Immature natural killer cell (primary cell): ENCODE measurements around the gene AMELX. TPM values are rescaled to one million over a fixed set of nuclear protein-coding genes. Genes with fewer than 3 reads are reported as not detected.

Source experiments
- DNase-seq, 3 donors: peaks; one replicate each; pipeline ENCODE4 v3.0.0; 2022; ENCODE audit warnings: mixed read lengths in 1 of 3
- H3K27ac Mint-ChIP-seq, 6 donors: one replicate each; pipeline ENCODE4 v1.8.0; 2020; ENCODE audit warnings: mixed read lengths in 6 of 6, mild to moderate bottlenecking in 5 of 6, inconsistent platforms in 4 of 6, moderate library complexity in 3 of 6
- H3K27me3 Mint-ChIP-seq, 3 donors: one replicate each; pipeline ENCODE4 v1.8.0; 2020 to 2021; ENCODE audit warnings: low read depth in 3 of 3, mild to moderate bottlenecking in 3 of 3, mixed read lengths in 3 of 3, moderate library complexity in 3 of 3, inconsistent platforms in 1 of 3
- H3K36me3 Mint-ChIP-seq, 3 donors: one replicate each; pipeline ENCODE4 v1.8.0; 2020; ENCODE audit warnings: mixed read lengths in 3 of 3, inconsistent platforms in 2 of 3, mild to moderate bottlenecking in 2 of 3
- H3K4me1 Mint-ChIP-seq, 2 donors: one replicate each; pipeline ENCODE4 v1.8.0; 2020; ENCODE audit warnings: inconsistent platforms in 2 of 2, mild to moderate bottlenecking in 2 of 2, mixed read lengths in 2 of 2, moderate library complexity in 1 of 2
- H3K4me3 Mint-ChIP-seq, 5 donors: one replicate each; pipeline ENCODE4 v1.8.0; 2020; ENCODE audit warnings: mild to moderate bottlenecking in 5 of 5, mixed read lengths in 5 of 5, inconsistent platforms in 3 of 5, moderate library complexity in 3 of 5
- H3K9me3 Mint-ChIP-seq, 6 donors: one replicate each; pipeline ENCODE4 v1.8.0; 2020; ENCODE audit warnings: mild to moderate bottlenecking in 6 of 6, mixed read lengths in 6 of 6, inconsistent platforms in 4 of 6, moderate library complexity in 3 of 6
- polyA plus RNA-seq, 3 donors: library from polyadenylated mRNA; unstranded; fragments of 300-500 nt; fragmentation: Illumina TruSeq; gene quantifications; one replicate each; pipeline ENCODE4 v1.2.3, GENCODE V29; 2021

Gene AMELX
- polyA plus RNA-seq, 3 donors from 2014 or later, result not detected

DNA sequence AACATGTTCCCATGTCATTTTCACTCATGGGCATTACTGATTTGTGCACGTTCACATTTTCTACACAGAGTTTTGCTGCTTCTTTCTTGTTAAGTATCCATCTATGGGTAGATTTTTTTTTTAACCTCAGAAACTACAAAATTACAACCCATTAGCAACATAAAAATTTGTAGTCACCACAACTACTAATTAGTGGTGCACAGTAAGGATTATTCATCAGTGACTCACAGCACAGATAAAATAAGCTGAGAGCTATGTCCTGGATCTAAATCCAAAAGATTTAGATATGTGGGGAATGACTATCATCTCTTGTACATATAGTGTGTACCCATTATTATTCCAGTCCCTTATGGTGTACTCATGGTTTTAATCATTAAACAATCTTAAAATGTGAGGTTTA lies 19.7 kb upstream of the AMELX start:
- peaks cover 0 to 4% (median 0%) of the 10 kb centered on the region in 3 donors for H3K27me3 Mint-ChIP-seq
- no peak overlapping the region for H3K27ac Mint-ChIP-seq
- no peak for DNase-seq
- no peak overlapping the region for H3K4me3 Mint-ChIP-seq
- H3K36me3 Mint-ChIP-seq, result no peaks in the 10 kb centered on the region
- no peaks in the 10 kb centered on the region for H3K4me1 Mint-ChIP-seq
- peaks cover 0 to 2% (median 0%) of the 10 kb centered on the region in 6 donors for H3K9me3 Mint-ChIP-seq

DNA sequence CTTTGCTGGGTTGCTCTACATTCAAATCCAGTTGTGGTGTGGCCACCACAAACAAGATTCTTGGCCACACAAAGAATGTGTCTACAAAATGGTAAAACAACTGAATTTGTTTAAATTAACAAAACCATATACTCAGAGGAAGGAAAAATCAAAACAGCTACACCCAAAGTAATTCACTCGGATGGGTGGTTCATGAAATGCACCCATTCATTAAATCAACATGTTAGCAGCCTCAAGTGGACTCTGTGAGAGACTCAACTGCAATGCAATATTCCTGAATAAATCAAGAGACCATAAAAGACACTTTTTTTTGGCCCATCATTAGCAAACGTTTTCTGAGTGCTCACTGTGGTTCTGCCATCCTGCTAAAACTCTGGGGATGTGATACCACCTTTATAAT lies 11.2 kb upstream of the AMELX start:
- no peak for DNase-seq
- Mint-ChIP-seq H3K36me3 (no peaks in the 10 kb centered on the region), H3K27ac (no peak overlapping the region), H3K4me1 (no peaks in the 10 kb centered on the region), H3K9me3 (peaks cover 0 to 4% (median 0%) of the 10 kb centered on the region in 6 donors), H3K4me3 (no peak overlapping the region), H3K27me3 (peaks cover 0 to 2% (median under 1%) of the 10 kb centered on the region in 3 donors)

DNA sequence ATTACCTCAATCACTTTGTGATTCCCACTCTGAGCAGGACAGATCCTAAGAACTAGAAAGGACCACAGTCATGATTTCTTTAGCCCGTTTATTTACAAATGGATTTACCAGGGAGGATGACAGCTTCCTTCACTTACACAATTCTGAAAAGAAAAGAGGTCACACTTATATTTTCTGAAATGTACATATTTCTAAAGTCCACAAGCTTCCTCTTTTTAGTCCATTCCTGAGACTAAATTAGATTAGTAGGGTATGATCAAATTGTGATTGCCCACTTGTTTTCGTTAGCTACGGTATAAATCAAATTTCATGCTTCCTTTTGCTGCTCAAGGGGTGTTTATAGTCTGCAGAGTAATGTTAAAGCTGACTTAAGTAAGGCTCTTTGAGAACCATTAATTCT lies 7.6 kb upstream of the AMELX start:
- peaks cover 0 to 2% (median 0%) of the 10 kb centered on the region in 3 donors for H3K27me3 Mint-ChIP-seq
- H3K4me1 Mint-ChIP-seq, result no peaks in the 10 kb centered on the region
- no peak overlapping the region for H3K4me3 Mint-ChIP-seq
- no peaks in the 10 kb centered on the region for H3K36me3 Mint-ChIP-seq
- DNase-seq, result no peak
- peaks cover 0 to 4% (median 0%) of the 10 kb centered on the region in 6 donors for H3K9me3 Mint-ChIP-seq
- H3K27ac Mint-ChIP-seq, result no peak overlapping the region

DNA sequence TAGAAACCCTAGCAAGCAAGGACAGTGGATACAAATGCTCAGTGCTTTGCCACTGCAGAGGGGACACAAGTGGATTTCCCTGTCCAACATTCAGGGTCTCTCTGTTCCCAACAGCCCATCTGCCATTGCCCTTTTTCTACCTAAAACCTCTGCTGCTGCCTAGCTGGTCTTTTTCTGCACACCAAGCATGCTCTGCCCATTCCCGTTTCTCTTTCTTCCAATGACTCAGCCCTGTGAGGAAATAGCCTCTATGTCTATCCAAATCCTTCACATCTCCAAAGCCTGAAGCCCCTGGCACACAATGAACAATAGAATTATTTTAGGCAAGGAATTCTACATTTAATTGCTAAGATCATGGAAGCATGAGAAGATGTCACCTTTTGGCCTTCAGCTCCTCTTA lies 5.7 kb upstream of the AMELX start:
- Mint-ChIP-seq H3K4me3 (no peak overlapping the region), H3K36me3 (no peaks in the 10 kb centered on the region), H3K27ac (no peak overlapping the region), H3K9me3 (peaks cover 0 to 4% (median 0%) of the 10 kb centered on the region in 6 donors), H3K4me1 (no peaks in the 10 kb centered on the region), H3K27me3 (peaks cover 0 to 3% (median 2%) of the 10 kb centered on the region in 3 donors)
- DNase-seq, result no peak

DNA sequence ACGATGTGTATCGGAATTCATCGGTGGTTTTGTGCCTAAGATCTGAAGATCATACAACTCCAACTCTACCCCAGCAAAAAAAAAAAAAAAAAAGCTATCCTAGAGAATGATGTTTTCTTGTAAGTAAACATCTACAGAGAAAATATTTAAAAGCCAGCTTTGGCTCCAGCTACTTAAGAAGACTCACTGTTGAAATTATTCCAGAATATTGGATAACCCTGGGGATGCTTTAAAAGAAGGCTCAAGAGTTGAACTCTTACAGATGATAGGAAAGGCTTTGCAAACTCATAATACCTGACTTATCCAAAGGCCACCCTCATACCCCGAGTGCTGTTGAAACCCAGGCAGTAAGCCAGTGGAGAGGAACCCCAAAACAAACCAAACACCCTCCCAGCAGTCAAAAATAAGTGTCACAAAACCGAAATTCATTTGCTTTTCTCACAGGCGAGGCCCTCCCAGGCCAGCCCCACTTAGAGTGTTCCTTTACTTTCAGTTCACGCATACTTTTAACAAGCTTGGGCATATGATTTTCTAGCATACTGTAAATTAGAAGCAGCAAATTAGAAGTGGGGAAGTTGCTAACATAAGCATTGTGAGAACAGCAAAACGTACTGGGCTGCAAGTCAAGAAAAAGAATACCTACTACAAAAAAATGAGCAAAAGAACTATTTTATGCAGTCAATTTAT lies 2.7 kb upstream of the AMELX start:
- Mint-ChIP-seq H3K27me3 (peaks cover 0 to 3% (median 0%) of the 10 kb centered on the region in 3 donors), H3K4me1 (no peaks in the 10 kb centered on the region), H3K4me3 (no peak overlapping the region), H3K36me3 (no peaks in the 10 kb centered on the region), H3K27ac (no peak overlapping the region), H3K9me3 (peaks cover 0 to 3% (median 0%) of the 10 kb centered on the region in 6 donors)
- DNase-seq, result no peak

DNA sequence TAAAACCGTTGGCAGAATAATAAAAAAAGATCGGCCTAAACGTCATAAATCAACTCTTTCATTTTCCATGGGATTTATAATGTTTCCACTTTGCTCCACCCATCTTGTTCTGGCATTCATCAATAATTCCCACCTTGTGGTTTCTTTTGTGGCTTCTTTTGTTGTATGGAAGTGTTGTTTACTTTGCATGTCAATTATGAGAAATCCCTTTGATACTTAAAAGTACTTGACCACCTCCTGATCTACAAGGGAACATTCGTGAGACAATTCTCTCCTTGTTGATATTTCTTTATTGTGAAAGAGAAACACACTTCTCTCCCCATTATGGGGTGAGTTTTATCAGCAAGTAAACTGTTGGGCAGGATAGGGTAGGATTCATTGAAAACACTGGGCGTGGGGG lies 2.8 kb downstream of the AMELX start:
- H3K36me3 Mint-ChIP-seq, result no peaks in the 10 kb centered on the region
- peaks cover 0 to 4% (median 0%) of the 10 kb centered on the region in 6 donors for H3K9me3 Mint-ChIP-seq
- no peak overlapping the region for H3K4me3 Mint-ChIP-seq
- H3K4me1 Mint-ChIP-seq, result no peaks in the 10 kb centered on the region
- DNase-seq, result no peak
- no peak overlapping the region for H3K27ac Mint-ChIP-seq
- peaks cover 0 to 5% (median 2%) of the 10 kb centered on the region in 3 donors for H3K27me3 Mint-ChIP-seq

DNA sequence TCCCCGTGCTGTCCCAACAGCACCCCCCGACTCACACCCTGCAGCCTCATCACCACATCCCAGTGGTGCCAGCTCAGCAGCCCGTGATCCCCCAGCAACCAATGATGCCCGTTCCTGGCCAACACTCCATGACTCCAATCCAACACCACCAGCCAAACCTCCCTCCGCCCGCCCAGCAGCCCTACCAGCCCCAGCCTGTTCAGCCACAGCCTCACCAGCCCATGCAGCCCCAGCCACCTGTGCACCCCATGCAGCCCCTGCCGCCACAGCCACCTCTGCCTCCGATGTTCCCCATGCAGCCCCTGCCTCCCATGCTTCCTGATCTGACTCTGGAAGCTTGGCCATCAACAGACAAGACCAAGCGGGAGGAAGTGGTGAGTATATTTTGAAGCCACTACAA lies 5.4 kb downstream of the AMELX start:
- Mint-ChIP-seq H3K9me3 (peaks cover 0 to 4% (median 0%) of the 10 kb centered on the region in 6 donors), H3K27me3 (peaks cover 0 to 2% (median 2%) of the 10 kb centered on the region in 3 donors), H3K4me3 (no peak overlapping the region), H3K27ac (no peak overlapping the region), H3K36me3 (no peaks in the 10 kb centered on the region), H3K4me1 (no peaks in the 10 kb centered on the region)
- no peak for DNase-seq

DNA sequence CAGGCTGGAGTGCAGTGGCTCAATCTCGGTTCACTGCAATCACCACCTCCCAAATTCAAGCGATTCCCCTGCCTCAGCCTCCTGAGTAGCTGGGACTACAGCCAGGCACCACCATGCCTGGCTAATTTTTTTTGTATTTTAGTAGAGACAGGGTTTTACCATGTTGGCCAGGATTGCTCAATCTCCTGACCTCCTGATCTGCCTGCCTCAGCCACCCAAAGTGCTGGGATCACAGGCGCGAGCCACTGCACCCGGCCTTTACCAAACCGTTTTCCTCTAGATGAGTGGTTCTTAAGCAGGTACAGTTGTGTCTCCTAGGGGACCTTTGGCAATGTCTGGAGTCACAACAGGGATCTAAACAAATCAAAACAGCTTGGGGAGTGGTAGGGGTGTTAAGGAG lies 11.6 kb downstream of the AMELX start:
- Mint-ChIP-seq H3K27me3 (peaks cover 0 to 2% (median 0%) of the 10 kb centered on the region in 3 donors), H3K9me3 (peaks cover 0 to 2% (median 0%) of the 10 kb centered on the region in 6 donors), H3K4me3 (no peak overlapping the region), H3K36me3 (no peaks in the 10 kb centered on the region), H3K27ac (no peak overlapping the region), H3K4me1 (no peaks in the 10 kb centered on the region)
- DNase-seq, result no peak

DNA sequence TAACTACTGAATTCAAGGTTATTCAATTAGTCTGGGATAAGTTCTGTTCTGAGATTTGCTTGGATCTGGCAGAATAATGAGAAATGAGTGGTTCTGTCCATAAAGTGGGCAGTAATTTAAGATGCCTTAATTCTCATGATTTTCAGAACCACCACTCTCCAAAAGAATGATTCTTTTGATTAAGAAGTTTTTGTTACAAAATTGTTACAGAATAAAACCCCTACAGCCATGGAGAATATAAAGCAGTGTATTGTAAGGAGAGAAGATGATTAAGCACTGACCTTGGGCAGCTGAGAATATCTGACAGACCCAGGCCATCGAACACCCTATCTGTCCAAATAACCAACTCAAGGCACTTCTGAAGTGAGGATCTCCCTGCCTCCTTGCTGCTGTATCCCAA lies 12.4 kb downstream of the AMELX start:
- Mint-ChIP-seq H3K27ac (no peak overlapping the region), H3K9me3 (peaks cover 0 to 2% (median 0%) of the 10 kb centered on the region in 6 donors), H3K36me3 (no peaks in the 10 kb centered on the region), H3K4me3 (no peak overlapping the region), H3K27me3 (peaks cover 0 to 2% (median 0%) of the 10 kb centered on the region in 3 donors), H3K4me1 (no peaks in the 10 kb centered on the region)
- no peak for DNase-seq

DNA sequence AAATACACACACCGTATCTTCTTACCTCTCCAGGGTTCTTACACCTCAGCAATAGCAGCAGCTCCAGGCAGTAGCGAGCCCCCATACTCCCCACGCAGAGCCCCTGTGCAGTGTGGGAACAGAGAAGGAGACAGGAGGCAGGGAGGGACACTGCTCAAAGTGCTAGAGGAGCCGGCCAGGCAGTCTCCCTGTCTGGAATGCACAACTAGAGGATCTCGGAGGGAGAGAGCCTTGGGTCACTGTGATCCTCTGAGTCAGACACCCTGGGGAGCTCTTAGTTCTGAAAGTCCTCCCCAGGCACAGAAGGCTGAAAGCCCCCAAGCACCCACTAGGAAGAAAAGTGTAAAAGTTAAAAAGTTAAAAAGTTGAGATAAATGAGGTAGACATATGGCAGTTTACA lies 16.0 kb downstream of the AMELX start:
- Mint-ChIP-seq H3K27me3 (peaks cover 0 to 2% (median 0%) of the 10 kb centered on the region in 3 donors), H3K4me1 (no peaks in the 10 kb centered on the region), H3K4me3 (no peak overlapping the region), H3K36me3 (no peaks in the 10 kb centered on the region), H3K27ac (no peak overlapping the region), H3K9me3 (peaks cover 0 to 3% (median under 1%) of the 10 kb centered on the region in 6 donors)
- no peak for DNase-seq

DNA sequence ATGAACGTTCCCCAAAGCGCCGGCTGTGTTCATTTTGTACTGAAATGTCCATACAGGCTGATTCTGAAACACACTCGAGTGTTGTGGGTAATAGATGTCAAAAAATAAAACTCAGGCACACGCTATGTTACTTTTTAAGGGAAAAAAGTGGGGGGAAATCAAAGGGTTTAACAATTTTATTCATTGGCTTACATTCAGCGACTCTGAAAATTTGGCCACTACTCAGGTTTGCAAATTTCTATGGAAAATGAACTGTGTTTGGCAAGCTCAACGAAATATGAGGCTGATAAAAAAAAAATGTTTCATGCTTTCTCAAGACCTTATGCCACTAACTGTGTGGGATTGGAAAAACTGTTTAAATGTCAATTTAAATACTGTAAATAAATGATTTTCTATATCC lies 18.5 kb downstream of the AMELX start:
- Mint-ChIP-seq H3K27me3 (no peaks in the 10 kb centered on the region), H3K9me3 (peaks cover 0 to 7% (median 3%) of the 10 kb centered on the region in 6 donors), H3K27ac (no peak overlapping the region)

DNA sequence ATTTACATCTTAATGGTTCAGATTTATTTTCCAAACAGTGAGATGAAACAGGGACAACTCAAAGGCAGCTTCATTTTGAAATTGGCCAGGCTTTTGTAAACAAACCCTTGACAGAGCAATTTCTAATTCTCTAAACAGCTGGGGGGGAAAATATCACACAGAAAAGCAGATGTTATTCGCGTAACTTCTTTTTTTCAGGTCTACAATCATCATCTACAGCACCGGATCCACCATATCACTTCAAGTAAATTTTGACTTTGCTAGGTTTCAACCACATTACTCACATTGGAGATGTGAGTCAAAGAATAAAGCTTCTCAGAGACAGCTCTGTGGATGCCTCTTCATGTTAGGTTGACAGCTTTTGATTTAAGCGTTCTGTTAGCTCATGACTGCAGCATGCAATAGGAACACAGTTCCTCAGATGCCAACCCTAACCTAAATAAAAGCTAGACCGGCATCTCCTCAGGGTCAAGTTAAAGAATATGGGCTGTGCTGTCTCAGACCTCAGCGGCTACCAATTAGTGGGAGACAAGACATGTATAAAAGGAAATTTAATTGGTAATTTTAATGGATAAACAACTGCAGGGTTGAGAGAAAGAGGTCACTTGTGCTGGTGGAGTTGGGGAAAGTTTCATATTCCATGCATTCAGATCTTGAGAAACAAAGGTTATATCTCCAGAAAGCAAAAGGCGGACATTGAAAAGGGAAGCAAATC lies 26.8 kb downstream of the AMELX start:
- Mint-ChIP-seq H3K27ac (no peak overlapping the region), H3K4me3 (no peak overlapping the region), H3K9me3 (peaks cover 0 to 7% (median under 1%) of the 10 kb centered on the region in 6 donors), H3K4me1 (no peaks in the 10 kb centered on the region), H3K27me3 (no peaks in the 10 kb centered on the region), H3K36me3 (no peaks in the 10 kb centered on the region)
- no peak for DNase-seq

More for the DNA sequence above, 18.5 kb downstream of the AMELX start:
- Mint-ChIP-seq H3K4me3 (no peak overlapping the region), H3K4me1 (no peaks in the 10 kb centered on the region), H3K36me3 (no peaks in the 10 kb centered on the region)
- DNase-seq, result no peak

DNA sequence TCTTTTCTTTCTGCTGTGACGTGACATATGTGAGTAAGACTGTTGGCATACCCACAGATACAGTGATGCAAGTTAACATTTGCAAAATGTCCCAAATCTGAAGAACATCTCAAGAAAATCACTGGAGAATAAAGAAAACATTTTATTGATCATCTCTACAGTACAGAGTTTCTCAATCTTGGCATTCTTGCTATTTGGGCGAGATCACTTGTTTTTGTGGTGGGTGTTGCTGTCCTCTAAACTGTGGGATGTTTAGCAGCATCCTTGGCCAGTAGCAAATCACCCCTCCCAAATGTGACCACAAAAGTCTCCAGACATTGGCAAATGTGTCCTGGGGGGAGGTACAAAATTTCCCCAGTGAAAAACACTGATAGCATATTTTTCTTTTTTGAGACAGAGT lies 28.8 kb downstream of the AMELX start:
- no peaks in the 10 kb centered on the region for H3K4me1 Mint-ChIP-seq
- H3K27me3 Mint-ChIP-seq, result no peaks in the 10 kb centered on the region
- no peak for DNase-seq
- H3K9me3 Mint-ChIP-seq, result no peaks in the 10 kb centered on the region
- no peak overlapping the region for H3K4me3 Mint-ChIP-seq
- H3K36me3 Mint-ChIP-seq, result no peaks in the 10 kb centered on the region
- H3K27ac Mint-ChIP-seq, result no peak overlapping the region

DNA sequence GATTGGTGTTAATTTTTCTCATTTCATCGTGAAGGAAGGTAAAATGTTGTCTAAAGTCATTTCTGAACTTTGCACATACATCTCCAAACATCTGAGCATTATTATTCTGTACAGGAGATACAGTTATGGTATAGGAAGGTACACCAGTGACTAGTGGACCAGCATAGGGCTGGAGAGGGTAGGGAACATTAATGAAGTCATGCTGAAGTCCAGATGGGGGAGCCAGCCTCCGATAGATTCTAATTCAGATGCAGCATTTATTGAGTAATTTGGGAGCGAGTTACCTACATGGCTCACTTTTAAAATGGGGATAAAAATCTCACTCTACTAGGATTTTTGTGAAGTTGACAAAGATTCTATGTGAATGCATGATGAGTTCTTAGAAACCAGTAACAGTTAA lies 34.9 kb downstream of the AMELX start:
- no peak for DNase-seq
- Mint-ChIP-seq H3K36me3 (no peaks in the 10 kb centered on the region), H3K27me3 (peaks cover 0 to 2% (median 0%) of the 10 kb centered on the region in 3 donors), H3K4me3 (no peak overlapping the region), H3K9me3 (peaks cover 0 to 7% (median 0%) of the 10 kb centered on the region in 6 donors), H3K4me1 (no peaks in the 10 kb centered on the region), H3K27ac (no peak overlapping the region)
